Measurements from ENCODE around the gene HUNK. TPM values are rescaled to one million over a fixed set of nuclear protein-coding genes. Genes with fewer than 3 reads are reported as not detected.

HUNK gene
- 1 to 10 TPM in 1 of 2 donors, under 1 TPM in 1; 0.20 to 2.0 TPM for total RNA-seq

- Histone ChIP-seq H3K27me3 (no peaks in the 10 kb centered on the region), H3K4me3 (peak within 1 kb of the TSS; percentile 45 to 59), H3K4me1 (peaks cover 0 to 28% of the 10 kb centered on the region in 2 donors), H3K9me3 (no peaks in the 10 kb centered on the region), H3K36me3 (no peaks in the 10 kb centered on the region), H3K27ac (no peak within 1 kb of the TSS)
- DNase-seq (ENCODE audit: low spot score) = no peak
- peak in 1 of 2 donors; percentile 9 for TF ChIP-seq CTCF (IDR thresholded peaks at IDR 0.05)
These were observed at the start of gene HUNK for GRCh38 chr21:31872452-31873274. HUNK (plus strand) TSS chr21:31873020; CDS start chr21:31873675, 655 bp downstream.

DNA sequence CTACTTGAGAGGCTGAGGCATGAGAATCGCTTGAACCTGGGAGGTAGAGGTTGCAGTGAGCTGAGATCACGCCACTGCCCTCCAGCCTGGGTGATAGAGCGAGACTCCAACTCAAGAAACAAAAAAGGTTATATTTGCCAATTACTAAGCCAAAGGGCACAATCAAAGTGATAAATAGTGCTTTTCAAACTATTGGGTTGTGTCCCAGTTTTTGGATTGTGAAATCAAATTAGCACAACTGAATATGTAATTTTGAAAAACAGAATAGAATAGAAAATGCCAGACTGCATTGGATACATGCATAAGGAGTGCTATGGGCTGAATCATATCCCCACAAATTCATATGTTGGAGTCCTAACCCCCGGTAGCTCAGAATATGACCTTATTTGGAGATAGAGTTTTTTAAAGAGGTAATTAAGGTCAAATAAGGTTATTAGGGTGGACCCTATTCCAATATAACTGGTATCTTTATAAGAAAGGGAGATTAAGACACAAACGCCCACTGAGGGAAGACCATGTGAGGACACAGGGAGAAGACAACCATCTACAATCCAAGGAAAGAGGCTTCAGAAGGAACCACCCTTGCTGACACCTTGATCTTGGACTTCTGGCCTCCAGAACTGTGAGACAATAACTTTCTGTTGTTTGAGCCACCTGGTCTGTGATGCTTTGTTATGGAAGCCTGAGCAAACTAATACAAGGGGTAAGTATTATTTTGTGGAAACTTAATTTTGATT is 42.9 kb upstream of the HUNK start:
- H3K9me3 ChIP-seq = no peaks in the 10 kb centered on the region
- no peak overlapping the region for H3K27ac ChIP-seq
- H3K27me3 ChIP-seq = no peaks in the 10 kb centered on the region
- no peak for DNase-seq (ENCODE audit: low spot score)
- no peaks in the 10 kb centered on the region for H3K36me3 ChIP-seq
- no peak for TF ChIP-seq CTCF (IDR thresholded peaks at IDR 0.05)
- no peak overlapping the region for H3K4me3 ChIP-seq
- no peaks in the 10 kb centered on the region for H3K4me1 ChIP-seq

DNA sequence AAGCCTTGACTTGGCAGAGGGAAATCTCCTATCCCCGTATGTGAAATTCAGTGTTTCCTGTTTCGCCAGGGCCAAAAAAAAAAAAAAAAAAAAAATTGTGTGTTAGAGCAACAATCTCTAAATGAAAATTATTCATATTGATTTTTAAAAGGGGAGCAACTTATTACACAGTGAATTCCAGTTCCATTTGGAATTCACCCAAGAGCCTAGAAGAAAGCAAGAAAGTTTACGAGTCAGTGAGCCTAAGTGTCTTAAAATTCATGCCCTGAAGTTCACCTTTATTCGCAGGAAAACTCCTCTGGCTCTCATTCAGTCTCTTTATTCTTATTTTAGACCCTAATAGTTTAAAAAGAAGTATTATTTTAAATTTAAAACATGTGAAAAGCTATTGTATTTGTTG is 42.1 kb upstream of the HUNK start:
- Histone ChIP-seq H3K4me1 (no peaks in the 10 kb centered on the region), H3K36me3 (no peaks in the 10 kb centered on the region), H3K4me3 (no peak overlapping the region), H3K9me3 (no peaks in the 10 kb centered on the region), H3K27ac (no peak overlapping the region), H3K27me3 (no peaks in the 10 kb centered on the region)
- DNase-seq (ENCODE audit: low spot score) = no peak
- TF ChIP-seq CTCF (IDR thresholded peaks at IDR 0.05) = no peak

GRCh38 chr21:31837041-31837440 is 35.8 kb upstream of the HUNK start:
- H3K27me3 ChIP-seq = no peaks in the 10 kb centered on the region
- no peak overlapping the region for H3K27ac ChIP-seq
- H3K4me3 ChIP-seq = no peak overlapping the region
- no peak for DNase-seq (ENCODE audit: low spot score)
- TF ChIP-seq CTCF (IDR thresholded peaks at IDR 0.05) = no peak
- no peaks in the 10 kb centered on the region for H3K9me3 ChIP-seq
- no peaks in the 10 kb centered on the region for H3K4me1 ChIP-seq
- no peaks in the 10 kb centered on the region for H3K36me3 ChIP-seq

DNA sequence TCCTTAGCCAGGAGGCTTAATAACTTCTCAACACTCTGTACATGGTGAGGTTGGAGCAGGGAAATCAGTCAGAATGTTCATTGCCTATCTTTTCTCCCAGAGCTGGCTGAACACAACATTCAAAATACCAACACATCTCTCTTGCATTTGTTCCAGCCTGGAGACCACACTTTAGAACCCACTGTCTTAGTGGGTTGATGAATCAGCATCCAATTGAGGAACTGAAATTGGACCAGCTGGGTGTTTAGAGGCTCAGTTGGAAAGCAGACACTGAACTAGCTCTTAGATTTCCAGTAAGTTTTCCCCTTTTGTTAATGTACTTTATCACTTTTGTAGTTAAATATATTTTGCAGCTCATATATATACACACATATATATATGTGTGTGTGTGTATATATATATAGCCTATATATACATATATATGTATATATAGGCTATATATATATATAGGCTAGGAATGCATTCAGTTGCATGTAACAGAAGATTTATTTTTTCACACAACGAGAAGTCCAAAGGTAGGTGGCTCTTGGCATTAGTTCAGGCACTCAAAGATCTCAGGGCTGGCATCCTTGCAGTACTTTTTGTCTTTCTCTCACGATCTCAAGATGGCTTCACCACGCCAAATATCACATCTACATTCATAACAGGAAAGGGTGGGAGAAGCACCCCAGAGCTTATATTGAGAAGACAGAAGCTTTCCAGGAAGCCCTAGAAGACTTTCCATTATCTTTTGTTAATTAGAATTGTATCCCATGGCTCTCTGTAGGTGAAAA is 35.0 kb upstream of the HUNK start:
- H3K4me3 ChIP-seq = no peak overlapping the region
- TF ChIP-seq CTCF (IDR thresholded peaks at IDR 0.05) = no peak
- no peaks in the 10 kb centered on the region for H3K27me3 ChIP-seq
- no peak overlapping the region for H3K27ac ChIP-seq
- no peaks in the 10 kb centered on the region for H3K9me3 ChIP-seq
- no peak for DNase-seq (ENCODE audit: low spot score)
- no peaks in the 10 kb centered on the region for H3K36me3 ChIP-seq
- no peaks in the 10 kb centered on the region for H3K4me1 ChIP-seq

Data from right atrium auricular region (tissue), 2 donors.